ENCODE measurements around the gene POLA1. TPM values are rescaled to one million over a fixed set of nuclear protein-coding genes. Genes with fewer than 3 reads are reported as not detected.
A peak's percentile ranks its signal among the peaks of the same experiment; 100 is the strongest.

Gene POLA1
- total and polyA plus RNA-seq, 3 experiments from 2014 or later = 6.2 to 43.1 (median 42.5) TPM

- no peak overlapping the region for H3K27ac Mint-ChIP-seq
- no peaks in the 10 kb centered on the region for H3K4me1 Mint-ChIP-seq
- H3K4me3 Mint-ChIP-seq = no peak overlapping the region
- Histone ChIP-seq H3K27me3 (ENCODE audit: insufficient read depth, low read length, poor library complexity, severe bottlenecking) (no peaks in the 10 kb centered on the region), H3K4me3 (ENCODE audit: low read length) (no peak overlapping the region), H3K4me1 (ENCODE audit: insufficient read depth, low read length) (no peaks in the 10 kb centered on the region), H3K36me3 (ENCODE audit: insufficient read depth, low read length) (no peaks in the 10 kb centered on the region), H3K27ac (ENCODE audit: low read depth, low read length) (no peak overlapping the region), H3K9me3 (ENCODE audit: low read length) (no peaks in the 10 kb centered on the region)
- H3K27me3 Mint-ChIP-seq = no peaks in the 10 kb centered on the region
- peaks cover 0 to 5% (median 0%) of the 10 kb centered on the region in 3 donors for H3K36me3 Mint-ChIP-seq
- CTCF ChIA-PET = no interaction called here
- no peaks in the 10 kb centered on the region for H3K9me3 Mint-ChIP-seq
- no peak for DNase-seq
- POLR2A ChIA-PET = no interaction called here
Measured at GRCh38 chrX:24979081-24979480, 285.4 kb downstream of the POLA1 start.

- Mint-ChIP-seq H3K27me3 (no peaks in the 10 kb centered on the region), H3K4me1 (no peaks in the 10 kb centered on the region), H3K36me3 (peaks cover 0 to 5% (median 0%) of the 10 kb centered on the region in 3 donors), H3K9me3 (no peaks in the 10 kb centered on the region), H3K4me3 (no peak overlapping the region), H3K27ac (no peak overlapping the region)
- no peaks in the 10 kb centered on the region for H3K27me3 ChIP-seq (ENCODE audit: insufficient read depth, low read length, poor library complexity, severe bottlenecking)
- DNase-seq = no peak
- ChIA-PET CTCF (no interaction called here), POLR2A (no interaction called here)
- H3K9me3 ChIP-seq (ENCODE audit: low read length) = no peaks in the 10 kb centered on the region
- H3K27ac ChIP-seq (ENCODE audit: low read depth, low read length) = no peak overlapping the region
- no peaks in the 10 kb centered on the region for H3K4me1 ChIP-seq (ENCODE audit: insufficient read depth, low read length)
- no peak overlapping the region for H3K4me3 ChIP-seq (ENCODE audit: low read length)
- no peaks in the 10 kb centered on the region for H3K36me3 ChIP-seq (ENCODE audit: insufficient read depth, low read length)
Measured at GRCh38 chrX:24981030-24981429, 287.3 kb downstream of the POLA1 start.

GRCh38 chrX:24982306-24982965 is 288.7 kb downstream of the POLA1 start:
- Histone ChIP-seq H3K27me3 (ENCODE audit: insufficient read depth, low read length, poor library complexity, severe bottlenecking) (no peaks in the 10 kb centered on the region), H3K36me3 (ENCODE audit: insufficient read depth, low read length) (no peaks in the 10 kb centered on the region), H3K27ac (ENCODE audit: low read depth, low read length) (no peak overlapping the region), H3K4me3 (ENCODE audit: low read length) (no peak overlapping the region), H3K9me3 (ENCODE audit: low read length) (no peaks in the 10 kb centered on the region), H3K4me1 (ENCODE audit: insufficient read depth, low read length) (no peaks in the 10 kb centered on the region)
- Mint-ChIP-seq H3K36me3 (peaks cover 0 to 3% (median 2%) of the 10 kb centered on the region in 3 donors), H3K27ac (peak overlapping the region in 1 of 8 donors; percentile 16), H3K4me3 (no peak overlapping the region), H3K9me3 (no peaks in the 10 kb centered on the region), H3K4me1 (no peaks in the 10 kb centered on the region), H3K27me3 (peaks cover 0 to 3% of the 10 kb centered on the region in 2 donors)
- CTCF ChIA-PET = no interaction called here
- DNase-seq = no peak
- POLR2A ChIA-PET = no interaction called here

GRCh38 chrX:24983931-24984330 is 290.2 kb downstream of the POLA1 start:
- no peaks in the 10 kb centered on the region for H3K9me3 Mint-ChIP-seq
- DNase-seq = no peak
- peaks cover 0 to 3% of the 10 kb centered on the region in 2 donors for H3K27me3 Mint-ChIP-seq
- no peaks in the 10 kb centered on the region for H3K27me3 ChIP-seq (ENCODE audit: insufficient read depth, low read length, poor library complexity, severe bottlenecking)
- H3K4me3 Mint-ChIP-seq = no peak overlapping the region
- CTCF ChIA-PET = no interaction called here
- H3K4me3 ChIP-seq (ENCODE audit: low read length) = no peak overlapping the region
- no peak overlapping the region for H3K27ac Mint-ChIP-seq
- H3K9me3 ChIP-seq (ENCODE audit: low read length) = no peaks in the 10 kb centered on the region
- no peak overlapping the region for H3K27ac ChIP-seq (ENCODE audit: low read depth, low read length)
- peaks cover 0 to 5% (median 2%) of the 10 kb centered on the region in 3 donors for H3K36me3 Mint-ChIP-seq
- H3K4me1 ChIP-seq (ENCODE audit: insufficient read depth, low read length) = no peaks in the 10 kb centered on the region
- H3K4me1 Mint-ChIP-seq = no peaks in the 10 kb centered on the region
- POLR2A ChIA-PET = no interaction called here
- H3K36me3 ChIP-seq (ENCODE audit: insufficient read depth, low read length) = no peaks in the 10 kb centered on the region

GRCh38 chrX:24985120-24985519 is 291.4 kb downstream of the POLA1 start:
- DNase-seq = no peak
- Histone ChIP-seq H3K36me3 (ENCODE audit: insufficient read depth, low read length) (no peaks in the 10 kb centered on the region), H3K4me3 (ENCODE audit: low read length) (no peak overlapping the region), H3K9me3 (ENCODE audit: low read length) (no peaks in the 10 kb centered on the region), H3K27me3 (ENCODE audit: insufficient read depth, low read length, poor library complexity, severe bottlenecking) (no peaks in the 10 kb centered on the region), H3K4me1 (ENCODE audit: insufficient read depth, low read length) (no peaks in the 10 kb centered on the region), H3K27ac (ENCODE audit: low read depth, low read length) (no peak overlapping the region)
- Mint-ChIP-seq H3K27me3 (peaks cover 0 to 3% of the 10 kb centered on the region in 2 donors), H3K9me3 (no peaks in the 10 kb centered on the region), H3K4me3 (no peak overlapping the region), H3K36me3 (peaks cover 0 to 5% (median under 1%) of the 10 kb centered on the region in 3 donors), H3K27ac (no peak overlapping the region), H3K4me1 (no peaks in the 10 kb centered on the region)
- ChIA-PET CTCF (no interaction called here), POLR2A (no interaction called here)

GRCh38 chrX:24987731-24988130 is 294.0 kb downstream of the POLA1 start:
- H3K36me3 ChIP-seq (ENCODE audit: insufficient read depth, low read length) = no peaks in the 10 kb centered on the region
- Mint-ChIP-seq H3K9me3 (no peaks in the 10 kb centered on the region), H3K27ac (no peak overlapping the region), H3K4me1 (no peaks in the 10 kb centered on the region), H3K27me3 (peaks cover 0 to 6% of the 10 kb centered on the region in 2 donors), H3K4me3 (no peak overlapping the region), H3K36me3 (peaks cover 0 to 7% (median 3%) of the 10 kb centered on the region in 3 donors)
- H3K9me3 ChIP-seq (ENCODE audit: low read length) = no peaks in the 10 kb centered on the region
- ChIA-PET POLR2A (no interaction called here), CTCF (no interaction called here)
- no peak for DNase-seq
- H3K4me3 ChIP-seq (ENCODE audit: low read length) = no peak overlapping the region
- H3K27me3 ChIP-seq (ENCODE audit: insufficient read depth, low read length, poor library complexity, severe bottlenecking) = no peaks in the 10 kb centered on the region
- no peak overlapping the region for H3K27ac ChIP-seq (ENCODE audit: low read depth, low read length)
- no peaks in the 10 kb centered on the region for H3K4me1 ChIP-seq (ENCODE audit: insufficient read depth, low read length)

- Histone ChIP-seq H3K4me1 (ENCODE audit: insufficient read depth, low read length) (no peaks in the 10 kb centered on the region), H3K9me3 (ENCODE audit: low read length) (no peaks in the 10 kb centered on the region), H3K27me3 (ENCODE audit: insufficient read depth, low read length, poor library complexity, severe bottlenecking) (no peaks in the 10 kb centered on the region), H3K4me3 (ENCODE audit: low read length) (no peak overlapping the region), H3K36me3 (ENCODE audit: insufficient read depth, low read length) (no peaks in the 10 kb centered on the region), H3K27ac (ENCODE audit: low read depth, low read length) (no peak overlapping the region)
- Mint-ChIP-seq H3K27me3 (peaks cover 0 to 10% of the 10 kb centered on the region in 2 donors), H3K4me3 (no peak overlapping the region), H3K4me1 (no peaks in the 10 kb centered on the region), H3K27ac (peak overlapping the region in 1 of 8 donors; percentile 2), H3K9me3 (no peaks in the 10 kb centered on the region), H3K36me3 (peaks cover 0 to 7% (median 3%) of the 10 kb centered on the region in 3 donors)
- CTCF ChIA-PET = no interaction called here
- POLR2A ChIA-PET = no interaction called here
- no peak for DNase-seq
Measured at GRCh38 chrX:24988314-24988713, 294.6 kb downstream of the POLA1 start.

GRCh38 chrX:24990535-24990934 is 296.8 kb downstream of the POLA1 start:
- Histone ChIP-seq H3K9me3 (ENCODE audit: low read length) (no peaks in the 10 kb centered on the region), H3K36me3 (ENCODE audit: insufficient read depth, low read length) (no peaks in the 10 kb centered on the region), H3K27ac (ENCODE audit: low read depth, low read length) (no peak overlapping the region), H3K27me3 (ENCODE audit: insufficient read depth, low read length, poor library complexity, severe bottlenecking) (no peaks in the 10 kb centered on the region), H3K4me3 (ENCODE audit: low read length) (no peak overlapping the region), H3K4me1 (ENCODE audit: insufficient read depth, low read length) (no peaks in the 10 kb centered on the region)
- ChIA-PET POLR2A (no interaction called here), CTCF (no interaction called here)
- Mint-ChIP-seq H3K4me3 (no peak overlapping the region), H3K27ac (no peak overlapping the region), H3K4me1 (no peaks in the 10 kb centered on the region), H3K36me3 (peaks cover 0 to 7% (median 3%) of the 10 kb centered on the region in 3 donors), H3K27me3 (peaks cover 0 to 12% of the 10 kb centered on the region in 2 donors), H3K9me3 (no peaks in the 10 kb centered on the region)
- no peak for DNase-seq
